ENCODE measurements around the gene SRD5A1.

DNA sequence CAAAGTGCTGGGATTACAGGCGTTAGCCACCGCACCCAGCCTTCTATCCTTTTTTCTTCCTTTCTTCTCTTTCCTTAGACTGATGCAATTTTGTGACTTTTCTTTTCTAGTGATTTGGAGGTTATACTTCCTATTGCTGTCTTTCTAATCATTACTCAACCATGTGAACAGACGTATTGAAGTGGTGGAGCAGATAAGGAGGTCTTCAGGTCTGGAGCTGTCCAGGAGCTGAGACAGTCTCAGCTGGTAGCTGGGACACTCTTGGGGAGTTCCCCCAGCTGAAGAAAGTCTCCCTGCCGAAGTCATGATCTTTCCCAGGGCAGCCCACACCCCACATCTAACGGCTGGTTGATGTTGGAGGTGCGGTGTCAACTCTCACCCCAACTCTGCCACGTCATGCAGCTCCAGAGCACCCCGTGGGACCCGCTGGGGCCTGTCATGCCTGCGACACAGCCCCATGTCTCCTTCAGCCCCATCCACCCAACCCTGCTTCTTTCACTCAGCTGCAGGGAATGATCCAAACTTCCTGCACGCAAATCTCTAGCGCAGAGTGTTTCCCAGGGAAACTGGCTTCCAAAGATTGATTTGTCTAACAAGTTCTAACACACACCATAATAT lies 41.5 kb upstream of the SRD5A1 start:
- TF ChIP-seq, protein P1, sequence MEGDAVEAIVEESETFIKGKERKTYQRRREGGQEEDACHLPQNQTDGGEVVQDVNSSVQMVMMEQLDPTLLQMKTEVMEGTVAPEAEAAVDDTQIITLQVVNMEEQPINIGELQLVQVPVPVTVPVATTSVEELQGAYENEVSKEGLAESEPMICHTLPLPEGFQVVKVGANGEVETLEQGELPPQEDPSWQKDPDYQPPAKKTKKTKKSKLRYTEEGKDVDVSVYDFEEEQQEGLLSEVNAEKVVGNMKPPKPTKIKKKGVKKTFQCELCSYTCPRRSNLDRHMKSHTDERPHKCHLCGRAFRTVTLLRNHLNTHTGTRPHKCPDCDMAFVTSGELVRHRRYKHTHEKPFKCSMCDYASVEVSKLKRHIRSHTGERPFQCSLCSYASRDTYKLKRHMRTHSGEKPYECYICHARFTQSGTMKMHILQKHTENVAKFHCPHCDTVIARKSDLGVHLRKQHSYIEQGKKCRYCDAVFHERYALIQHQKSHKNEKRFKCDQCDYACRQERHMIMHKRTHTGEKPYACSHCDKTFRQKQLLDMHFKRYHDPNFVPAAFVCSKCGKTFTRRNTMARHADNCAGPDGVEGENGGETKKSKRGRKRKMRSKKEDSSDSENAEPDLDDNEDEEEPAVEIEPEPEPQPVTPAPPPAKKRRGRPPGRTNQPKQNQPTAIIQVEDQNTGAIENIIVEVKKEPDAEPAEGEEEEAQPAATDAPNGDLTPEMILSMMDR (IDR thresholded peaks at IDR 0.05) = no peak
- TF ChIP-seq POLR2AphosphoS5 (IDR thresholded peaks at IDR 0.05) = no peak
